AG04450 (cell line): ENCODE results near the gene ZC3H13. TPM values are rescaled to one million over a fixed set of nuclear protein-coding genes. Genes with fewer than 3 reads are reported as not detected.
A peak's percentile ranks its signal among the peaks of the same experiment; 100 is the strongest.

ENCODE experiments used
- CTCF ChIA-PET: fragments of 300-600, 350-600 bp; formaldehyde crosslinking; extraction: SDS; loops from one replicate; lab custom pipeline; 2022; ENCODE audit warnings: antibody characterized with exemption, inconsistent platforms; lab: Charles Lee
- POLR2A ChIA-PET: fragments of 350-600 bp; formaldehyde crosslinking; extraction: SDS; loops from one replicate; lab custom pipeline; 2021; ENCODE audit warnings: antibody characterized with exemption, inconsistent platforms; lab: Yijun Ruan, JAX
- DNase-seq: peaks from one replicate; pipeline ENCODE4 v3.0.0-alpha.2; 2011; ENCODE audit warnings: low read depth, low spot score
- H3K27ac ChIP-seq: one replicate; pipeline ENCODE4 v1.5.1; 2012; ENCODE audit warnings: low read depth, low read length, control low read depth
- H3K27me3 ChIP-seq: one replicate; pipeline ENCODE4 v1.6.0; 2012; ENCODE audit warnings: low read length; ENCODE audit not compliant: control insufficient read depth, insufficient read depth
- H3K4me3 ChIP-seq: 2 replicates; pipeline ENCODE4 v1.5.1; 2011; ENCODE audit warnings: mild to moderate bottlenecking, low read depth, low read length, control low read depth
- H3K9me3 ChIP-seq: 2 replicates; pipeline ENCODE4 v1.5.1; 2012; ENCODE audit warnings: low read length; ENCODE audit not compliant: control insufficient read depth, insufficient read depth
- polyA plus RNA-seq: library from polyadenylated mRNA; depleted of rRNA; stranded (reverse); fragments of >200 nt; gene quantifications from 2 replicates; pipeline ENCODE4 v1.2.3, GENCODE V29; 2011
- TF ChIP-seq, protein P1 (sequence below): IDR thresholded peaks from 2 replicates; pipeline ENCODE4 v1.5.1; 2011; ENCODE audit warnings: low read depth, low read length, control low read depth, inconsistent platforms

Gene ZC3H13
- polyA plus RNA-seq, 1 experiment, result 10.6 TPM

- Histone ChIP-seq H3K27me3 (no peaks in the 10 kb centered on the region), H3K9me3 (peaks cover 2% of the 10 kb centered on the region; the same call in 1 of the 2 replicates), H3K4me3 (peak overlapping the region; percentile 94), H3K27ac (no peak overlapping the region)
- ChIA-PET POLR2A (interaction anchor here (0.8 kb wide), 1 partner anchor 554 kb away, joined by 4 read pairs; no protein-coding TSS in a partner anchor), CTCF (interaction anchor here (0.6 to 1.6 kb wide), 3 partner anchors 9 to 437 kb away, joined by 3 to 5 read pairs (median 3); no protein-coding TSS in a partner anchor)
- TF ChIP-seq, protein P1, sequence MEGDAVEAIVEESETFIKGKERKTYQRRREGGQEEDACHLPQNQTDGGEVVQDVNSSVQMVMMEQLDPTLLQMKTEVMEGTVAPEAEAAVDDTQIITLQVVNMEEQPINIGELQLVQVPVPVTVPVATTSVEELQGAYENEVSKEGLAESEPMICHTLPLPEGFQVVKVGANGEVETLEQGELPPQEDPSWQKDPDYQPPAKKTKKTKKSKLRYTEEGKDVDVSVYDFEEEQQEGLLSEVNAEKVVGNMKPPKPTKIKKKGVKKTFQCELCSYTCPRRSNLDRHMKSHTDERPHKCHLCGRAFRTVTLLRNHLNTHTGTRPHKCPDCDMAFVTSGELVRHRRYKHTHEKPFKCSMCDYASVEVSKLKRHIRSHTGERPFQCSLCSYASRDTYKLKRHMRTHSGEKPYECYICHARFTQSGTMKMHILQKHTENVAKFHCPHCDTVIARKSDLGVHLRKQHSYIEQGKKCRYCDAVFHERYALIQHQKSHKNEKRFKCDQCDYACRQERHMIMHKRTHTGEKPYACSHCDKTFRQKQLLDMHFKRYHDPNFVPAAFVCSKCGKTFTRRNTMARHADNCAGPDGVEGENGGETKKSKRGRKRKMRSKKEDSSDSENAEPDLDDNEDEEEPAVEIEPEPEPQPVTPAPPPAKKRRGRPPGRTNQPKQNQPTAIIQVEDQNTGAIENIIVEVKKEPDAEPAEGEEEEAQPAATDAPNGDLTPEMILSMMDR, result no peak
- no peak for DNase-seq
These were observed 841 bp upstream of the ZC3H13 start for GRCh38 chr13:46053162-46054012.

GRCh38 chr13:46051968-46052318 is 603 bp downstream of the ZC3H13 start:
- ChIA-PET CTCF (interaction anchor here (0.6 to 1.6 kb wide), 5 partner anchors 9 to 222 kb away, joined by 3 to 5 read pairs (median 3); no protein-coding TSS in a partner anchor), POLR2A (interaction anchor here (0.6 to 0.7 kb wide), 4 partner anchors 12 to 81 kb away, joined by 3 to 4 read pairs (median 3); no protein-coding TSS in a partner anchor)
- DNase-seq, result no peak
- Histone ChIP-seq H3K4me3 (peak overlapping the region; percentile 94), H3K9me3 (peaks cover 2% of the 10 kb centered on the region; the same call in 1 of the 2 replicates), H3K27me3 (no peaks in the 10 kb centered on the region), H3K27ac (peak overlapping the region; percentile 83)
- TF ChIP-seq, protein P1, result no peak

DNA sequence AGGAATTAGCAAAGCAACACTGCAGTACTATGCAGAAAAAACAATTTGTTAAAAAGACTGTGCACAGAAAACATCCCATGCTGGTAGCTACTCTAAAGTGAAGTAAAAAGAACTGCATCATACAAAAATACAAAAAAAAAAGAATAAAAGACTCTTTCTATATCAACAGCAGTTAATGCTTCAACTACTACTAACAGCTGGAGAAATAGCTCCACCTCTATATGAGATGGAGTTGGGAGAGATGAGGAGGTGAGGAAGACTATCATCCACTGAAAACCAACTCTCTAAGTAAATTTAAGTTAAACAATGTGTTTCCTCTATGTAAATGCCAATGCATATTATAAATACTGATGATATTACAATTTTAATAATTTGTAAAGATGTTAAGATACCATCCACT is 1.8 kb downstream of the ZC3H13 start:
- TF ChIP-seq, protein P1, result no peak
- POLR2A ChIA-PET, result no interaction called here
- DNase-seq, result no peak

DNA sequence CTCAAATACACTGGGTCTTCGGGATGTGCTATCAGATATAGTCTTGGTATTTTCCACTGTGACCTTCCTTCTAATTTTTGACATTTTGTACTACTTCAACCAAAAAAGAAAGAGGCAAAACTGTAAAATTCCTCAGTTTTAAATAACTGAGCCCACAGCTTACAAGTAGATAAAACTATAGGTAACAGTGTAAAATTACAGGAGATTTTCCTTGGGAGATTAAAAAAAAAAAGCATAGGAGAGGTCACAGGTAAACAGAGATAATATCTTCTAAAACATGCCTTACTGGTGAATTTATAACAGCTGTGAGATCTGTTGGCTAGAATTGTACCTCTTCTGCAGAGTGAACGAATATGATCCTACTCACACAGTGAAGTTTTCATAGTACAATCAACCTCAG is 7.1 kb downstream of the ZC3H13 start:
- DNase-seq, result no peak
- TF ChIP-seq, protein P1, result no peak
- CTCF ChIA-PET, result no interaction called here
- no peak overlapping the region for H3K4me3 ChIP-seq
- POLR2A ChIA-PET, result no interaction called here
- no peaks in the 10 kb centered on the region for H3K9me3 ChIP-seq
- no peak overlapping the region for H3K27ac ChIP-seq
- no peaks in the 10 kb centered on the region for H3K27me3 ChIP-seq

More for the DNA sequence above, 1.8 kb downstream of the ZC3H13 start:
- no peak overlapping the region for H3K27ac ChIP-seq
- peaks cover 2% of the 10 kb centered on the region; the same call in 1 of the 2 replicates for H3K9me3 ChIP-seq
- no peaks in the 10 kb centered on the region for H3K27me3 ChIP-seq
- H3K4me3 ChIP-seq, result peak overlapping the region; percentile 0; the same call in 1 of the 2 replicates
- CTCF ChIA-PET, result interaction anchor here (1.0 kb wide), 1 partner anchor 11 kb away, joined by 3 read pairs; no protein-coding TSS in a partner anchor

DNA sequence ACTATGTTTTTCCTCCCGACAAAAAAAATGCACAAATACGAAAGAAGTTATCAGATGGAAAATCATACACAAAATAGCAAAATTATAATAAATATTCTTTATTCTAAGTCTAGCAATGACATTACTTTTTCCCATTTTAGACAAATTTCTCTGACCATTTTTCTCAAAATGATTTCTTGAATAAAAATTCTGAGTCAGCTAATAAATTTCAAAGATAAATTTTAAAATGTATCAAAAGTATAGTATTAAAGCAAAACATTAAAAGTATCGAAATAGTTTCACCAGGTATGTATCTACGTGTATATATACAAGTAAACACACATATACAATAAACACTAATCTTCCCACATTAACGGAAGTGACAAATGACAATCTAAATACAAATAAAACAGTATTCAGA is 8.9 kb downstream of the ZC3H13 start:
- Histone ChIP-seq H3K27ac (no peak overlapping the region), H3K4me3 (no peak overlapping the region), H3K27me3 (no peaks in the 10 kb centered on the region), H3K9me3 (no peaks in the 10 kb centered on the region)
- ChIA-PET CTCF (no interaction called here), POLR2A (no interaction called here)
- TF ChIP-seq, protein P1, result no peak
- no peak for DNase-seq
